HEK293T (cell line): ENCODE results near the gene TMC1.

Source experiments
- CTCF ChIA-PET: fragments of 350-600 bp; formaldehyde crosslinking; extraction: SDS; loops from one replicate; lab custom pipeline; 2021; ENCODE audit warnings: antibody characterized with exemption, inconsistent platforms; lab: Yijun Ruan, JAX
- POLR2A ChIA-PET: fragments of 350-600 bp; formaldehyde crosslinking; extraction: SDS; loops from one replicate; lab custom pipeline; 2020; ENCODE audit warnings: antibody characterized with exemption, inconsistent platforms; lab: Yijun Ruan, JAX
- DNase-seq: peaks from one replicate; pipeline ENCODE4 v3.0.0; 2012; ENCODE audit warnings: mixed read lengths; ENCODE audit errors: extremely low spot score
- ARNT ChIP-seq: fragments of 450-650 bp; IDR thresholded peaks from 2 replicates; pipeline ENCODE4 v1.6.1; 2017; ENCODE audit warnings: mild to moderate bottlenecking
- BHLHE40 ChIP-seq: fragments of 450-650 bp; IDR thresholded peaks from 2 replicates; pipeline ENCODE4 v1.6.1; 2016; ENCODE audit warnings: mild to moderate bottlenecking, moderate library complexity, borderline replicate concordance
- CTBP1 ChIP-seq: fragments of 450-650 bp; IDR thresholded peaks from 2 replicates; pipeline ENCODE4 v1.6.1; 2016; ENCODE audit warnings: borderline replicate concordance
- ELF4 ChIP-seq: fragments of 450-650 bp; IDR thresholded peaks from 2 replicates; pipeline ENCODE4 v1.6.1; 2017; ENCODE audit warnings: antibody characterized with exemption
- FOXA1 ChIP-seq: fragments of 450-650 bp; IDR thresholded peaks from 2 replicates; pipeline ENCODE4 v1.6.1; 2016; ENCODE audit warnings: mild to moderate bottlenecking
- FOXK2 ChIP-seq: fragments of 450-650 bp; IDR thresholded peaks from 2 replicates; pipeline ENCODE4 v1.6.1; 2016; ENCODE audit warnings: mild to moderate bottlenecking
- FOXM1 ChIP-seq: fragments of 450-650 bp; IDR thresholded peaks from 2 replicates; pipeline ENCODE4 v1.6.1; 2017; ENCODE audit warnings: mild to moderate bottlenecking, borderline replicate concordance
- HDGF ChIP-seq: fragments of 450-650 bp; IDR thresholded peaks from 2 replicates; pipeline ENCODE4 v1.6.1; 2017; ENCODE audit warnings: antibody characterized with exemption, borderline replicate concordance
- L3MBTL2 ChIP-seq: fragments of 450-650 bp; conservative IDR thresholded peaks from 2 replicates; pipeline ENCODE4 v1.6.1; 2016; ENCODE audit warnings: mild to moderate bottlenecking
- LEF1 ChIP-seq: fragments of 450-650 bp; IDR thresholded peaks from 2 replicates; pipeline ENCODE4 v1.6.1; 2017; ENCODE audit warnings: mild to moderate bottlenecking, borderline replicate concordance
- NFRKB ChIP-seq: fragments of 450-650 bp; IDR thresholded peaks from 2 replicates; pipeline ENCODE4 v1.6.1; 2016; ENCODE audit warnings: mild to moderate bottlenecking, moderate library complexity
- PKNOX1 ChIP-seq: fragments of 450-650 bp; IDR thresholded peaks from 2 replicates; pipeline ENCODE4 v1.6.1; 2016
- SP1 ChIP-seq: fragments of 450-650 bp; IDR thresholded peaks from 2 replicates; pipeline ENCODE4 v1.6.1; 2017
- SUZ12 ChIP-seq: fragments of 450-650 bp; IDR thresholded peaks from 2 replicates; pipeline ENCODE4 v1.6.1; 2016; ENCODE audit warnings: mild to moderate bottlenecking
- TARDBP ChIP-seq: fragments of 450-650 bp; IDR thresholded peaks from 2 replicates; pipeline ENCODE4 v1.6.1; 2016
- ZNF384 ChIP-seq: fragments of 450-650 bp; IDR thresholded peaks from 2 replicates; pipeline ENCODE4 v1.6.1; 2016

Gene TMC1

DNA sequence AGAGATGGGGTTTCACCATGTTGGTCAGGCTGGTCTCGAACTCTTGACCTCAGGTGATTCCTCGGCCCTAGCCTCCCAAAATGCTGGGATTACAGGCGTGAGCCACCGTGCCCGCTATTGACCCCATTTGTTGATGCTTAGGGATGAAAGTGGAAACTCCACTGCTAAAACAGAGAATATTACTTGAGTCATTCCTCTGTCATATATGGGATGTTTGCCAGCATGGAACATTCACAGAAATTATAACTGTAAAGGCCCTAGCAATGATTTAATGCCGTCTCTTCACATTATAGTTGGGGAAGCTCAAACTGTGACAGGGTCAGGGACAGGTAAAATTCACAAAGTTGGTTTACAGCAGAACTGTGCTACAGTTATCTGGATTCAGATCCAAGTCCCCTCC is 94.5 kb downstream of the TMC1 start:
- ChIA-PET POLR2A (no interaction called here), CTCF (no interaction called here)
- DNase-seq: no peak
- no peak for TF ChIP-seq BHLHE40
- no peak for TF ChIP-seq TARDBP
- TF ChIP-seq LEF1: no peak
- no peak for TF ChIP-seq SUZ12
- TF ChIP-seq PKNOX1: no peak
- TF ChIP-seq FOXM1: no peak
- TF ChIP-seq FOXK2: no peak

- ChIA-PET CTCF (no interaction called here), POLR2A (no interaction called here)
These were observed 97.4 kb downstream of the TMC1 start for GRCh38 chr9:72618811-72619210.

DNA sequence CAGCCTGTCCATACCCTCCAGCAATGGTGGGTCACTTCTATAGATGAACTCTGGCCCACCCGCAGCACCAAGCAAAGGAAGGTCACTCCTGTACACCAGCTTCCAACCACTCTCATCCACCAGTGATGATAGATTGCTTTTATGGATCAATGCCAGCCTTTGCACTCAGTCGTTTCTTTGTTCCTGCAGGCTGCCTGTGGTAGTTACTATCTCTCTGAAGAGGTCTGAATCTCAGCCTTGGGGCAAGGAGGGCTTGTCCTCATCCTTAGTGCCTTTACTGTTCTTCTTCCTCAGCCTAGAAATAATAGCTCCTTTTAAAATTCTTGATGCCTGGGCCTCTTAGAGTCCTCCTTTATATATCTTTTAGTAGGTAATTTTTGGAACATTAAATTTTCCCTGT is 100.8 kb downstream of the TMC1 start:
- TF ChIP-seq ZNF384: no peak
- TF ChIP-seq SUZ12: no peak
- no peak for TF ChIP-seq FOXM1
- no peak for TF ChIP-seq HDGF
- no peak for TF ChIP-seq PKNOX1
- no peak for TF ChIP-seq LEF1
- TF ChIP-seq NFRKB: no peak
- no peak for TF ChIP-seq FOXK2
- TF ChIP-seq ARNT: no peak
- TF ChIP-seq L3MBTL2: no peak
- TF ChIP-seq FOXA1: no peak
- no peak for TF ChIP-seq BHLHE40
- no peak for TF ChIP-seq SP1
- TF ChIP-seq TARDBP: no peak
- no peak for TF ChIP-seq CTBP1
- TF ChIP-seq ELF4: no peak
- DNase-seq: no peak
- CTCF ChIA-PET: no interaction called here
- POLR2A ChIA-PET: no interaction called here

More at GRCh38 chr9:72618811-72619210, 97.4 kb downstream of the TMC1 start:
- no peak for DNase-seq
- TF ChIP-seq TARDBP (no peak), NFRKB (no peak), ARNT (no peak), PKNOX1 (no peak), BHLHE40 (no peak), CTBP1 (no peak), LEF1 (no peak), L3MBTL2 (no peak), SUZ12 (no peak), FOXM1 (no peak), SP1 (no peak), ZNF384 (no peak), ELF4 (no peak), FOXA1 (no peak), FOXK2 (no peak), HDGF (no peak)

DNA sequence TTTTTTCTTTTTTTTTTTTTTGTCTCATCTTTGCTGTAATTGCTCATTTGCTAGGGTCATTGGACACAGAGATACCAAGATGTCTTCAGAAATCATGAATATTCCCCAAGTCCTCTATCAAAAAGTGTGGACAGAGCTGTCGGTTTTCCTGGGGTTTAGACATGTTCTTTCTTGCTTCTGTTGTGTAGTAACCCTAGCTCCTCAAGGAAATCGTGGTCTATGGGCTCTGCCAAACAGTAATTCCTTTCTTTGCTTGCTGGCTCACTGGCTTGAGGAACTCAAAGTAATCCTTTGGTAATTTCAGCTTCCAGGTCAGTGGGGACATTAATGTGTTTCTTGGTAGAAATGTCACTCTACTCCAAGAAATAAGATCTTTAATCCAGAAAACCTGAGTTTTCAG is 101.7 kb downstream of the TMC1 start:
- TF ChIP-seq BHLHE40 (no peak), LEF1 (no peak), FOXK2 (no peak)
- POLR2A ChIA-PET: no interaction called here
- no peak for DNase-seq
- CTCF ChIA-PET: interaction anchor here (0.7 kb wide), 1 partner anchor 343 kb away, joined by 3 read pairs; no protein-coding TSS in a partner anchor

DNA sequence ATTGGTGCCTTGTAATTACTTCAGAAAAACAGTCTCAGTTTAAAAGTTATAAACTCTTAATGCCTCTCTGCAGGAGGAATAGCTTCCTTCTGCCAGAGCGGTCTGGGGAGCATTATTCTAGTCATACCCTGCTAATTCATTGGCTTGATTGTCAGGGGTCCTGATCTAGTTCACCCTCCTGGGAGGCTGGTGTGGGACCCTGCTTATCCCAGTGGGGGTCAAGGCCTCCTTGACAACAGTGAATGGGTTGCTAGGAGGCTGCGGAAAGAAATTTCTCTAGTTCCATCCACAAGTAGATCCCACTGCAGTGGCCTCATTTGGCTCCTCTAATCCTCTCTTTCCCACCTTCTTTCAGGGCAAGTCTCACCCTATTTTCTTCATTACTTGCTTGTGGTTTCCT is 105.7 kb downstream of the TMC1 start:
- CTCF ChIA-PET: no interaction called here
- DNase-seq: no peak
- no peak for TF ChIP-seq ARNT
- TF ChIP-seq HDGF: no peak
- no peak for TF ChIP-seq SP1
- no peak for TF ChIP-seq SUZ12
- TF ChIP-seq L3MBTL2: no peak
- TF ChIP-seq BHLHE40: no peak
- no peak for TF ChIP-seq ELF4
- no peak for TF ChIP-seq FOXA1
- no peak for TF ChIP-seq TARDBP
- no peak for TF ChIP-seq ZNF384
- no peak for TF ChIP-seq NFRKB
- TF ChIP-seq LEF1: no peak
- TF ChIP-seq PKNOX1: no peak
- TF ChIP-seq FOXK2: no peak
- TF ChIP-seq CTBP1: no peak
- no peak for TF ChIP-seq FOXM1
- POLR2A ChIA-PET: no interaction called here

DNA sequence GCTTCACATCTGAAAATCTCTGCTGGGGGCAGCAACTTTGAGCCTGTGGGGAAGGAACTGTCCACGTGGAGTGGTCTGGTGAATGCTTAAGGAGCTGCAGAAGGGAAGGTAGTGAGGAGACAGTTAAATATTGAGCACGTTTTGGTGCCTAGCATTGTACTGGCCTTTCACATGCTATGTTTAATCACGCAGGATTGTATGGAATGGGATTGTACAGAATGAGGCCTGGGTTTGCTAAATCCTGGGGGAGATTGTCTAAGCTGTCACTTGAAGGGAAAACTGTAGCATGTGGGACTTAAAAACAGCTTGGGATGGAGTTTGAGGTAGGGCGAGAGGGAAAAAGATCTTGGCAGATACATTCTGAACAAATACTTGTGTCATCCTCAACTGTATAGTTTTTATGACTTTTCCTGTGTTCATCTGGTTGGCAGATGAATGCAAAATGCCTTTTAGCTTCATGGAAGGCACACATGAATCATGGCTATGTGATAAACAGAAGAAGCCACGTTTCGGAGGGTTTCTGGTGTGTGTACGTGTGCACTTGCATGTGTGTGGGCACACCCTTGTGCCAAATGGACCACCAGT is 106.6 kb downstream of the TMC1 start:
- CTCF ChIA-PET: interaction anchor here (0.7 kb wide), 1 partner anchor 422 kb away, joined by 3 read pairs; no protein-coding TSS in a partner anchor
- TF ChIP-seq ELF4: no peak
- no peak for TF ChIP-seq TARDBP
- no peak for TF ChIP-seq ZNF384
- TF ChIP-seq SP1: no peak
- no peak for TF ChIP-seq CTBP1
- no peak for TF ChIP-seq FOXK2

More for the DNA sequence above, 106.6 kb downstream of the TMC1 start:
- no peak for DNase-seq
- POLR2A ChIA-PET: no interaction called here
